GM18873 (cell line): ENCODE measurements around the gene AMT.

ENCODE experiments used
- ATAC-seq: cut with Tn5 transposase; IDR thresholded peaks from one replicate; pipeline ENCODE4 v1.9.1; 2021; ENCODE audit warnings: mild to moderate bottlenecking, moderate library complexity, moderate number of reproducible peaks; ENCODE audit not compliant: unreplicated experiment, low FRiP score

Gene AMT

GRCh38 chr3:49422379-49423248, at the start of gene AMT:
AMT (minus strand) TSS chr3:49422473; CDS start chr3:49422450, 23 bp downstream.
- ATAC-seq, result no peak

- ATAC-seq, result peak; percentile 24
These were observed 48.6 kb upstream of the AMT start for GRCh38 chr3:49470714-49471420.

GRCh38 chr3:49469936-49470713, 47.9 kb upstream of the AMT start, which contains the start of gene DAG1:
DAG1 (plus strand) TSS chr3:49470267; CDS start chr3:49510535, 40,268 bp downstream.
- ATAC-seq, result peak; percentile 65

GRCh38 chr3:49469037-49469935, 47.0 kb upstream of the AMT start:
- no peak for ATAC-seq

- no peak for ATAC-seq
These were observed 43.8 kb upstream of the AMT start for GRCh38 chr3:49466085-49466484.

- ATAC-seq, result no peak
These were observed 43.2 kb upstream of the AMT start for GRCh38 chr3:49465270-49466034.

GRCh38 chr3:49462222-49462621, 39.9 kb upstream of the AMT start:
- ATAC-seq, result no peak

- no peak for ATAC-seq
These were observed 39.3 kb upstream of the AMT start for GRCh38 chr3:49461443-49462171.

- ATAC-seq, result no peak
These were observed 38.7 kb upstream of the AMT start for GRCh38 chr3:49460956-49461355.

GRCh38 chr3:49460188-49460890, 38.1 kb upstream of the AMT start:
- no peak for ATAC-seq

- no peak for ATAC-seq
These were observed 34.2 kb upstream of the AMT start for GRCh38 chr3:49456466-49456865.

- ATAC-seq, result no peak
These were observed 32.8 kb upstream of the AMT start for GRCh38 chr3:49454898-49455681.

GRCh38 chr3:49454458-49454857, 32.2 kb upstream of the AMT start:
- no peak for ATAC-seq

GRCh38 chr3:49453621-49454020, 31.3 kb upstream of the AMT start:
- no peak for ATAC-seq

- no peak for ATAC-seq
These were observed 23.1 kb upstream of the AMT start for GRCh38 chr3:49445391-49445790.

- ATAC-seq, result no peak
These were observed 12.5 kb upstream of the AMT start for GRCh38 chr3:49434731-49435130.

- no peak for ATAC-seq
These were observed 6.4 kb upstream of the AMT start for GRCh38 chr3:49428752-49429080.
